Peyer's patch (tissue), 4 donors: ENCODE results near the gene NANOS3. TPM values are rescaled to one million over a fixed set of nuclear protein-coding genes. Genes with fewer than 3 reads are reported as not detected.

Experiments used
- DNase-seq, 3 donors: peaks; one replicate each; pipeline ENCODE4 v3.0.0-alpha.2; 2017 to 2019
- H3K27ac ChIP-seq, 4 donors: fragments of 200-600 bp; sonication (generic); one replicate each; pipeline ENCODE4 v1.5.1; 2016 to 2019
- H3K27me3 ChIP-seq, 2 donors: fragments of 200-600 bp; sonication (generic); one replicate each; pipeline ENCODE4 v1.5.1; 2019
- H3K36me3 ChIP-seq, 3 donors: fragments of 200-600 bp; sonication (generic); one replicate each; pipeline ENCODE4 v1.5.1; 2016 to 2019
- H3K4me1 ChIP-seq, 4 donors: fragments of 200-600 bp; sonication (generic); one replicate each; pipeline ENCODE4 v1.5.1; 2016 to 2019
- H3K4me3 ChIP-seq, 4 donors: fragments of 200-600 bp; sonication (generic); 1 replicate in 3 of 4; 2 replicates in 1 of 4; pipeline ENCODE4 v1.5.1; 2016 to 2019; ENCODE audit warnings: mild to moderate bottlenecking in 1 of 4
- H3K9me3 ChIP-seq, 4 donors: fragments of 200-600 bp; sonication (generic); one replicate each; pipeline ENCODE4 v1.5.1; 2016 to 2019; ENCODE audit warnings: mild to moderate bottlenecking in 1 of 4
- CTCF ChIP-seq, 6 experiments: fragments of 450-650 bp in 4 of 6; fragments of 200-600 bp in 2 of 6; sonication (generic) in 1 of 6; IDR thresholded peaks; one replicate each; pipeline ENCODE4 v1.5.1; 2017 to 2019; ENCODE audit warnings: antibody characterized with exemption in 6 of 6, mild to moderate bottlenecking in 3 of 6, moderate library complexity in 1 of 6
- POLR2A ChIP-seq, 2 donors: fragments of 450-650 bp; IDR thresholded peaks; one replicate each; pipeline ENCODE4 v1.5.1; 2017; ENCODE audit warnings: antibody characterized with exemption in 2 of 2, mild to moderate bottlenecking in 2 of 2, moderate library complexity in 2 of 2
- total RNA-seq, 4 donors: library from RNA; depleted of rRNA; stranded (reverse); fragments of >200 nt; gene quantifications; one replicate each; pipeline ENCODE4 v1.1.0, GENCODE V29; 2016

The NANOS3 gene
- total RNA-seq, 4 donors from 2014 or later: not detected

DNA sequence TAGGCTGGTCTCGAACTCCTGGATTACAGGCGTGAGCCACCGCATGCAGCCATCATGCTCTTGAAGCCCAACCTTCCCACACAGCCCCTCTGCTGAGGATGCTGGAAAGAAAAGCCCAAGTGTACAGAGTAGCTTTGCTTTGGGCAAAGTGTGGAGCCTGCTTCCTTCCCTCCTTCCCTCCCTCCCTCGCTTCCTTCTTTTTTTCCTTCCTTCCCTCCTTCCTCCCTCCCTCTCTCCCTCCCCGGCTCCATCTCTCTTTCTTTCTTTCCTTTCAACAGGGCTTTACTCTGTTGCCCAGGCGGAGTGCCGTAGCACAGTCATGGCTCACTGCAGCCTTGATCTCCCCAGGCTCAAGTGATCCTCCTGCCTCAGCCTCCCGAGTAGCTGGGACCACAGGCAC, 31.7 kb downstream of the NANOS3 start:
- peaks cover 0 to 28% (median 0%) of the 10 kb centered on the region in 3 donors for H3K36me3 ChIP-seq
- H3K27me3 ChIP-seq: no peaks in the 10 kb centered on the region
- no peak for DNase-seq
- H3K4me3 ChIP-seq: no peak overlapping the region
- H3K9me3 ChIP-seq: no peaks in the 10 kb centered on the region
- H3K4me1 ChIP-seq: peaks cover 0 to 22% (median 0%) of the 10 kb centered on the region in 4 donors
- peak overlapping the region in 3 of 4 donors; percentile 13 to 76 (median 52) for H3K27ac ChIP-seq
- no peak for TF ChIP-seq CTCF (IDR thresholded peaks at IDR 0.05)
- TF ChIP-seq POLR2A (IDR thresholded peaks at IDR 0.05): no peak

- H3K4me1 ChIP-seq: peaks cover 0 to 22% (median 0%) of the 10 kb centered on the region in 4 donors
- peaks cover 0 to 35% (median 0%) of the 10 kb centered on the region in 3 donors for H3K36me3 ChIP-seq
- peak in 2 of 3 donors; percentile 81 to 83 for DNase-seq
- H3K9me3 ChIP-seq: no peaks in the 10 kb centered on the region
- H3K4me3 ChIP-seq: no peak overlapping the region
- peak overlapping the region in 3 of 4 donors; percentile 13 to 76 (median 52) for H3K27ac ChIP-seq
- TF ChIP-seq CTCF (IDR thresholded peaks at IDR 0.05): no peak
- peak in 1 of 2 donors; percentile 43 for TF ChIP-seq POLR2A (IDR thresholded peaks at IDR 0.05)
- H3K27me3 ChIP-seq: no peaks in the 10 kb centered on the region
These were observed 32.5 kb downstream of the NANOS3 start for GRCh38 chr19:13909430-13909829.

DNA sequence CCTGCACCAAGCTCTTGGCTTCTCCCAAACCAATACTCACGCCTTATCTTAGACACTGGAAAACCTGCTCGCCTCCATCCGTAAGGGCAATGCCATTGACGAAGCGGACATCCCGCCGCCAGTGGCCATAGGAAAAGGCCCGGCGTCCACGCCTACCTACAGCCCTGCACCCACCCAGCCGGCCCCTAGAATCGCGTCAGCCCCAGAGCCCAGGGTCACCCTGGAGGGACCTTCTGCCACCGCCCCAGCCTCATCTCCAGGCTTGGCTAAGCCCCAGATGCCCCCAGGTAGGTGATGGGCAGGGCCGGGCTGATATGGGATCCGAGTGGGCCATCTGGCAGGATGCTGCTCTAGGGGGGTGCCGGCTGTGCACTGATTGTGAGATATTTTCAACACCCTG, 36.4 kb downstream of the NANOS3 start:
- no peaks in the 10 kb centered on the region for H3K9me3 ChIP-seq
- H3K27ac ChIP-seq: no peak overlapping the region
- peaks cover 0 to under 1% (median 0%) of the 10 kb centered on the region in 4 donors for H3K4me1 ChIP-seq
- no peaks in the 10 kb centered on the region for H3K27me3 ChIP-seq
- H3K4me3 ChIP-seq: no peak overlapping the region
- peaks cover 0 to 64% (median 0%) of the 10 kb centered on the region in 3 donors for H3K36me3 ChIP-seq
- TF ChIP-seq CTCF (IDR thresholded peaks at IDR 0.05): no peak
- no peak for TF ChIP-seq POLR2A (IDR thresholded peaks at IDR 0.05)
- no peak for DNase-seq

DNA sequence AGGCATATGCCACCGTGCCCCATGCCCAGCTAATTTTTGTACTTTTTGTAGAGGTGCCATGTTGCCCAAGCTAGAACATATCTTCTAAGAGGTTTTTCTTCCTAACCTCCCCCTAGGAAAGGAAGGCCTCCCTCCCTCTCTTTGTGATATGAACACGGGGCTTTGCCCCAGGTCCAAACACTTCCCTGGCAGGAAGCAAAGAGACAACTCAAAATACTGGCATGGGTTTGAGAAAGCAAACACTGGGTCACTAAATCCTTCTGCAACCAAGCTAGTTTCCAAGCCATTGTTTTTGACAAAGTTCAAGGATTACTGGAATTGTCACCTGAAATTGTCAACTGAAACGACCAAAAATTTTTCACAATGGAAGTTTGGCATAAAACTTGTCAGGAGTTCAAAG, 37.8 kb downstream of the NANOS3 start:
- TF ChIP-seq POLR2A (IDR thresholded peaks at IDR 0.05): no peak
- no peak for TF ChIP-seq CTCF (IDR thresholded peaks at IDR 0.05)
- Histone ChIP-seq H3K4me3 (no peak overlapping the region), H3K27ac (no peak overlapping the region), H3K4me1 (no peaks in the 10 kb centered on the region), H3K27me3 (no peaks in the 10 kb centered on the region), H3K36me3 (peaks cover 0 to 79% (median 0%) of the 10 kb centered on the region in 3 donors), H3K9me3 (no peaks in the 10 kb centered on the region)
- DNase-seq: no peak

GRCh38 chr19:13917888-13918406, 41.0 kb downstream of the NANOS3 start:
- TF ChIP-seq POLR2A (IDR thresholded peaks at IDR 0.05) (no peak), CTCF (IDR thresholded peaks at IDR 0.05) (no peak)
- H3K36me3 ChIP-seq: peaks cover 0 to 90% (median 3%) of the 10 kb centered on the region in 3 donors
- no peak overlapping the region for H3K4me3 ChIP-seq
- no peak overlapping the region for H3K27ac ChIP-seq
- no peaks in the 10 kb centered on the region for H3K4me1 ChIP-seq
- no peaks in the 10 kb centered on the region for H3K27me3 ChIP-seq
- peaks cover 0 to 5% (median 0%) of the 10 kb centered on the region in 4 donors for H3K9me3 ChIP-seq
- DNase-seq: no peak
